Measurements from ENCODE around the gene EIPR1.

DNA sequence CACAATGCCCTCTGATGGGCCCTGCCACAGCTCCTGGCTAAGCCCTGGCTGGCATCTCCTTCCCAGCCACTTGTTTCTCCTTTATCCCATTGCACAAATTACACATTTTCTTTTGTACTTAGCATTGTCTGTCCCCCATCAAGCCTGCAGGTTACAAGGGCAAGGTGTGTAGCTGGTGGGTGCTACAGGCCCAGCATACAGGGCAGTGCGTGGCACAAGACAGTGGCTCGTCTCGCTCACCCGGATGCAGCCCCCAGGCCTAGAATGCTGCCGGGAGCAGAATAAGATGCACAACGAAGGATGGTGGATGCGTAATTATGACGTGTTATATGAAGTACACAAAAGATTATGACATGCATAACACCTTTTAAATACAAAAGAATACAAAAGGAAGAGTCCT, 87.6 kb downstream of the EIPR1 start:
- TF ChIP-seq, protein P1, sequence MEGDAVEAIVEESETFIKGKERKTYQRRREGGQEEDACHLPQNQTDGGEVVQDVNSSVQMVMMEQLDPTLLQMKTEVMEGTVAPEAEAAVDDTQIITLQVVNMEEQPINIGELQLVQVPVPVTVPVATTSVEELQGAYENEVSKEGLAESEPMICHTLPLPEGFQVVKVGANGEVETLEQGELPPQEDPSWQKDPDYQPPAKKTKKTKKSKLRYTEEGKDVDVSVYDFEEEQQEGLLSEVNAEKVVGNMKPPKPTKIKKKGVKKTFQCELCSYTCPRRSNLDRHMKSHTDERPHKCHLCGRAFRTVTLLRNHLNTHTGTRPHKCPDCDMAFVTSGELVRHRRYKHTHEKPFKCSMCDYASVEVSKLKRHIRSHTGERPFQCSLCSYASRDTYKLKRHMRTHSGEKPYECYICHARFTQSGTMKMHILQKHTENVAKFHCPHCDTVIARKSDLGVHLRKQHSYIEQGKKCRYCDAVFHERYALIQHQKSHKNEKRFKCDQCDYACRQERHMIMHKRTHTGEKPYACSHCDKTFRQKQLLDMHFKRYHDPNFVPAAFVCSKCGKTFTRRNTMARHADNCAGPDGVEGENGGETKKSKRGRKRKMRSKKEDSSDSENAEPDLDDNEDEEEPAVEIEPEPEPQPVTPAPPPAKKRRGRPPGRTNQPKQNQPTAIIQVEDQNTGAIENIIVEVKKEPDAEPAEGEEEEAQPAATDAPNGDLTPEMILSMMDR (IDR thresholded peaks at IDR 0.05 in 2 of 3, conservative IDR thresholded peaks at IDR 0.05 in 1 of 3; ENCODE audit: control insufficient read depth in 2 of 3, extremely low read depth in 1 of 3, insufficient read depth in 1 of 3, low read depth in 3 of 3, low read length in 3 of 3), result no peak
- TF ChIP-seq POLR2A (IDR thresholded peaks at IDR 0.05; ENCODE audit: low read depth, low read length), result no peak
- TF ChIP-seq, protein P2, sequence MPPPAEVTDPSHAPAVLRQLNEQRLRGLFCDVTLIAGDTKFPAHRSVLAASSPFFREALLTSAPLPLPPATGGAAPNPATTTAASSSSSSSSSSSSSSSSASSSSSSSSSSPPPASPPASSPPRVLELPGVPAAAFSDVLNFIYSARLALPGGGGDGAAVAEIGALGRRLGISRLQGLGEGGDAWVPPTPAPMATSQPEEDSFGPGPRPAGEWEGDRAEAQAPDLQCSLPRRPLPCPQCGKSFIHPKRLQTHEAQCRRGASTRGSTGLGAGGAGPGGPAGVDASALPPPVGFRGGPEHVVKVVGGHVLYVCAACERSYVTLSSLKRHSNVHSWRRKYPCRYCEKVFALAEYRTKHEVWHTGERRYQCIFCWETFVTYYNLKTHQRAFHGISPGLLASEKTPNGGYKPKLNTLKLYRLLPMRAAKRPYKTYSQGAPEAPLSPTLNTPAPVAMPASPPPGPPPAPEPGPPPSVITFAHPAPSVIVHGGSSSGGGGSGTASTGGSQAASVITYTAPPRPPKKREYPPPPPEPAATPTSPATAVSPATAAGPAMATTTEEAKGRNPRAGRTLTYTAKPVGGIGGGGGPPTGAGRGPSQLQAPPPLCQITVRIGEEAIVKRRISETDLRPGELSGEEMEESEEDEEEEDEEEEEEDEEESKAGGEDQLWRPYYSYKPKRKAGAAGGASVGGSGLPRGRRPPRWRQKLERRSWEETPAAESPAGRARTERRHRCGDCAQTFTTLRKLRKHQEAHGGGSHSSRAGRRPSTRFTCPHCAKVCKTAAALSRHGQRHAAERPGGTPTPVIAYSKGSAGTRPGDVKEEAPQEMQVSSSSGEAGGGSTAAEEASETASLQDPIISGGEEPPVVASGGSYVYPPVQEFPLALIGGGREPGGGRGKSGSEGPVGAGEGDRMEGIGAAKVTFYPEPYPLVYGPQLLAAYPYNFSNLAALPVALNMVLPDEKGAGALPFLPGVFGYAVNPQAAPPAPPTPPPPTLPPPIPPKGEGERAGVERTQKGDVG (CRISPR knock-in tag; IDR thresholded peaks at IDR 0.05), result no peak
- TF ChIP-seq NR2C2 (IDR thresholded peaks at IDR 0.05; ENCODE audit: borderline replicate concordance, control insufficient read depth, insufficient read length, low read depth), result no peak
- TF ChIP-seq ZNF384 (IDR thresholded peaks at IDR 0.05; ENCODE audit: borderline replicate concordance, low read depth, low read length), result no peak
- TF ChIP-seq CREM (IDR thresholded peaks at IDR 0.05; ENCODE audit: low read depth), result no peak
- TF ChIP-seq EGR1 (IDR thresholded peaks at IDR 0.05; ENCODE audit: borderline replicate concordance in 1 of 2, low read depth in 2 of 2, low read length in 2 of 2), result no peak
- no peak for TF ChIP-seq ZZZ3 (IDR thresholded peaks at IDR 0.05; ENCODE audit: control insufficient read depth, insufficient read length, low read depth)
- no peak for TF ChIP-seq GATAD2B (conservative IDR thresholded peaks at IDR 0.05; ENCODE audit: low read depth)
- TF ChIP-seq MYB (IDR thresholded peaks at IDR 0.05; ENCODE audit: borderline replicate concordance, low read depth, low read length), result no peak
